ENCODE measurements around the gene PTPN14.

PTPN14 gene

DNA sequence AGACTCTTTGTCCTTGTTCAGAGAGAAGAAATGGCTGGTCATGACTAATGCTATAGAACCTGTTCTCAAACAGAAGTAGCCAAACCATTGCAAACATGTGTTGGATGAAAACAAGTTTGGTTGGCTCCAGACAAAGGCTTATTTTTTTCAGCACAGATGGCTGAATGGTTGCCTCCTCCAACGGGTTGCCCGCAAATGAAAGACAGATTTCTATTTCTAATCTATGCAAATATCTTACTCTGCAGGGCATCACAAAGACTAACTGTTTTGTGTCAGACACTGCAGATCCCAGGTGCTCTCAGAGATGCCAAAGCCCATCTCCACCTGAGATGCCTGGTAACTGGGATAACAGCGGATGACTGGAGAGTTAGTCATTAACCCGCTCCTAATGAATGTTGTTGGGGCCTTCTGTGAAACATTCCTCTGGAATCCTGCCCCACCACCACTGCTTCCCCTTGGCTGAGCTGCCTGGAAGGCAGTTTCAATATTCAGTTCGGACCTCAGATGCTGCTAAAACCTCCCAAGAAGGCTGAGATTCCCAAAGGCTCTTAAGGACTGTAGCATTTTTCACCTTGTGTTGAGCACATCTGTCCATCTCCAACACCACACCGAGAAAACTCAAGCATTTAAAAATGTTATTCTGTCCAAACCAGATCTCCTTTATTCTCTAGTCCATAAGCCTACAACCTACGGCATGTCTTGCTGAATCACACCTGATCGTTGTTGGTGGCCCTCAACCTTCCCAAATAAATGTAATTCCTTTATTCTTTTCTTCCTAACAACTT, 104.4 kb downstream of the PTPN14 start:
- no peak overlapping the region for H3K27ac ChIP-seq (ENCODE audit: low read depth, low read length)
- no peaks in the 10 kb centered on the region for H3K27me3 ChIP-seq (ENCODE audit: control insufficient read depth in 1 of 2, insufficient read depth in 2 of 2, low read length in 2 of 2)
- H3K9me3 ChIP-seq (ENCODE audit: control insufficient read depth in 1 of 2, low read length in 2 of 2) = no peaks in the 10 kb centered on the region
- H3K9ac ChIP-seq (ENCODE audit: low read depth in 1 of 2, low read length in 2 of 2) = no peak overlapping the region
- no peaks in the 10 kb centered on the region for H3K4me1 ChIP-seq (ENCODE audit: control insufficient read depth in 1 of 2, insufficient read depth in 2 of 2, low read length in 2 of 2)
- H3K4me3 ChIP-seq (ENCODE audit: low read depth in 1 of 2, low read length in 2 of 2) = no peak overlapping the region
- H3K36me3 ChIP-seq (ENCODE audit: control insufficient read depth in 1 of 2, insufficient read depth in 2 of 2, low read length in 2 of 2) = no peaks in the 10 kb centered on the region

- Histone ChIP-seq H3K4me3 (ENCODE audit: low read depth in 1 of 2, low read length in 2 of 2) (no peak overlapping the region), H3K9me3 (ENCODE audit: control insufficient read depth in 1 of 2, low read length in 2 of 2) (no peaks in the 10 kb centered on the region), H3K4me1 (ENCODE audit: control insufficient read depth in 1 of 2, insufficient read depth in 2 of 2, low read length in 2 of 2) (no peaks in the 10 kb centered on the region), H3K27me3 (ENCODE audit: control insufficient read depth in 1 of 2, insufficient read depth in 2 of 2, low read length in 2 of 2) (no peaks in the 10 kb centered on the region), H3K27ac (ENCODE audit: low read depth, low read length) (no peak overlapping the region), H3K36me3 (ENCODE audit: control insufficient read depth in 1 of 2, insufficient read depth in 2 of 2, low read length in 2 of 2) (no peaks in the 10 kb centered on the region), H3K9ac (ENCODE audit: low read depth in 1 of 2, low read length in 2 of 2) (no peak overlapping the region)
Measured at GRCh38 chr1:214445831-214446614, 105.4 kb downstream of the PTPN14 start.

- no peak overlapping the region for H3K27ac ChIP-seq (ENCODE audit: low read depth, low read length)
- no peak overlapping the region for H3K9ac ChIP-seq (ENCODE audit: low read depth in 1 of 2, low read length in 2 of 2)
- peaks cover 0 to 6% of the 10 kb centered on the region in 2 donors for H3K4me1 ChIP-seq (ENCODE audit: control insufficient read depth in 1 of 2, insufficient read depth in 2 of 2, low read length in 2 of 2)
- no peaks in the 10 kb centered on the region for H3K36me3 ChIP-seq (ENCODE audit: control insufficient read depth in 1 of 2, insufficient read depth in 2 of 2, low read length in 2 of 2)
- H3K4me3 ChIP-seq (ENCODE audit: low read depth in 1 of 2, low read length in 2 of 2) = no peak overlapping the region
- H3K27me3 ChIP-seq (ENCODE audit: control insufficient read depth in 1 of 2, insufficient read depth in 2 of 2, low read length in 2 of 2) = no peaks in the 10 kb centered on the region
- H3K9me3 ChIP-seq (ENCODE audit: control insufficient read depth in 1 of 2, low read length in 2 of 2) = no peaks in the 10 kb centered on the region
Measured at GRCh38 chr1:214445199-214445598, 106.2 kb downstream of the PTPN14 start.

DNA sequence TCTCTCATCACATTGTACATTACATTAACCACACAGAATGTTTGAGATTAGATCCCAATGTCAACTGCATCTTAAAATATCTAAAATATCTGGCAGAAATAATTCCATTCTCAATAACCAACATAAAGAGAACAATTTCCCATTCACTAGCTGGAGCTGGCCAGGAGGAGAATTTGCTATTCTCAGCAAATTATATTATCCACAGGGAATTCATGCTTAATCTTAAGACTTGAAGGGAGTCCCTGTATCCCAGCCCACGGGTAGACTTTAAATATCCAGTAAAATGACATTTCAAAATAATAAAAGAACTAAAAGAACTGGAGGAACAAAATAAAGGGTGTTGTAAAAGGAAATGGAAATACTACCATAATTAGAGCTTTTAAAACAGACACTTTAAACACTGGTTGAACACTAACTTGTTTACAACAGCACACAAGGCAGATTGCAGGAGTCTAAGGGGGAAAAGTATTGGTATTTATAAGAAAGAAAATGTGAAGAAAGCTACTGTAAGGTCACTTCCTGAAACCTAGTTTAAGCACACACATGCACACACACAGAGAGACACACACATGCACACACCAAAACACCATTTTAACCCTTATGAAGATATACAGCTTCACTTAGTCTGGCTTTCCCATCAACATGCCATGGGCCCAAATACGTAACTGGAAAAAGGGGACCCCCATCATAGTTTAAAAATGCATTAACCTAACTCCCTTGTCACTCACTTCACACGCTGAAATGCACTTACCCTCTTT, 107.0 kb downstream of the PTPN14 start:
- Histone ChIP-seq H3K4me1 (ENCODE audit: control insufficient read depth in 1 of 2, insufficient read depth in 2 of 2, low read length in 2 of 2) (peaks cover 2 to 14% of the 10 kb centered on the region in 2 donors), H3K9me3 (ENCODE audit: control insufficient read depth in 1 of 2, low read length in 2 of 2) (no peaks in the 10 kb centered on the region), H3K27ac (ENCODE audit: low read depth, low read length) (no peak overlapping the region), H3K4me3 (ENCODE audit: low read depth in 1 of 2, low read length in 2 of 2) (no peak overlapping the region), H3K36me3 (ENCODE audit: control insufficient read depth in 1 of 2, insufficient read depth in 2 of 2, low read length in 2 of 2) (no peaks in the 10 kb centered on the region), H3K27me3 (ENCODE audit: control insufficient read depth in 1 of 2, insufficient read depth in 2 of 2, low read length in 2 of 2) (no peaks in the 10 kb centered on the region), H3K9ac (ENCODE audit: low read depth in 1 of 2, low read length in 2 of 2) (no peak overlapping the region)

GRCh38 chr1:214441119-214441518, 110.3 kb downstream of the PTPN14 start:
- Histone ChIP-seq H3K4me3 (ENCODE audit: low read depth in 1 of 2, low read length in 2 of 2) (no peak overlapping the region), H3K36me3 (ENCODE audit: control insufficient read depth in 1 of 2, insufficient read depth in 2 of 2, low read length in 2 of 2) (no peaks in the 10 kb centered on the region), H3K9ac (ENCODE audit: low read depth in 1 of 2, low read length in 2 of 2) (no peak overlapping the region), H3K4me1 (ENCODE audit: control insufficient read depth in 1 of 2, insufficient read depth in 2 of 2, low read length in 2 of 2) (peaks cover 5 to 18% of the 10 kb centered on the region in 2 donors), H3K9me3 (ENCODE audit: control insufficient read depth in 1 of 2, low read length in 2 of 2) (no peaks in the 10 kb centered on the region), H3K27me3 (ENCODE audit: control insufficient read depth in 1 of 2, insufficient read depth in 2 of 2, low read length in 2 of 2) (no peaks in the 10 kb centered on the region), H3K27ac (ENCODE audit: low read depth, low read length) (no peak overlapping the region)

DNA sequence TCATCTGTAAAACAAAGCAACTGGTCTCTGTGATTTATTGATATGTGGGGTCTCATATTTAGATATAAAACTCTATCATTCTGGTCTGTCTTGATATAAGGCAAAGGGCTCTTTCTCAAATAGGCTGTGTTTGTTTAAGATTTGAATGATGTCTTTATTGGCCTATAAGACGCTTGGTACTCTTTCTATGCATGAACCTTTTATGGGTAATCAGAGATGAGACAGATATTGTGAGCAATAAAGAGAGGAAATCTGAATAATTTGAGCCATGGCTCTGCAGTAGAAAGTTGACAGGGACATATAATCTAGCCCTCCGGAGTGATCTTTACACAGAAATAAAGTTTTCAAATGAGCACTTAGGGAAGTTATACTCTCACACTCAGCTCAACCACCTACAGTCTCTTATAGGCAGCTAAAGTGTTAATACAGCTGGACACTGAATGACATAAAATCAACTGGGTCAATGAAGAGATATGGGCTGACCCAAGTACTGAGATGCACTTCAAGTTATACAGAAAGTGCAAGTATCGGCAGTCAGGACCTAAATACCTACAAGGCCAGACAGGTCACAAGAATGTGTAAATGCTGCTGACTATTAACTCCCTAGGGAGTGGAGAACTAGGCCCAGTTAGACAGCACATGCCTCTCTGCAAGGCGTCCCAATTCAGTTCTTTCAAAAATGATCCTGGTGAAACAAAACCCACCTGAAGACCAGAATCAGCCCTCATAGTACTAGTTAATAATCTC, 111.0 kb downstream of the PTPN14 start:
- H3K9ac ChIP-seq (ENCODE audit: low read depth in 1 of 2, low read length in 2 of 2) = no peak overlapping the region
- H3K27me3 ChIP-seq (ENCODE audit: control insufficient read depth in 1 of 2, insufficient read depth in 2 of 2, low read length in 2 of 2) = no peaks in the 10 kb centered on the region
- no peak overlapping the region for H3K4me3 ChIP-seq (ENCODE audit: low read depth in 1 of 2, low read length in 2 of 2)
- no peak overlapping the region for H3K27ac ChIP-seq (ENCODE audit: low read depth, low read length)
- H3K36me3 ChIP-seq (ENCODE audit: control insufficient read depth in 1 of 2, insufficient read depth in 2 of 2, low read length in 2 of 2) = no peaks in the 10 kb centered on the region
- peaks cover 5 to 18% of the 10 kb centered on the region in 2 donors for H3K4me1 ChIP-seq (ENCODE audit: control insufficient read depth in 1 of 2, insufficient read depth in 2 of 2, low read length in 2 of 2)
- no peaks in the 10 kb centered on the region for H3K9me3 ChIP-seq (ENCODE audit: control insufficient read depth in 1 of 2, low read length in 2 of 2)

GRCh38 chr1:214439352-214440119, 111.9 kb downstream of the PTPN14 start:
- H3K4me1 ChIP-seq (ENCODE audit: control insufficient read depth in 1 of 2, insufficient read depth in 2 of 2, low read length in 2 of 2) = peaks cover 5 to 18% of the 10 kb centered on the region in 2 donors

DNA sequence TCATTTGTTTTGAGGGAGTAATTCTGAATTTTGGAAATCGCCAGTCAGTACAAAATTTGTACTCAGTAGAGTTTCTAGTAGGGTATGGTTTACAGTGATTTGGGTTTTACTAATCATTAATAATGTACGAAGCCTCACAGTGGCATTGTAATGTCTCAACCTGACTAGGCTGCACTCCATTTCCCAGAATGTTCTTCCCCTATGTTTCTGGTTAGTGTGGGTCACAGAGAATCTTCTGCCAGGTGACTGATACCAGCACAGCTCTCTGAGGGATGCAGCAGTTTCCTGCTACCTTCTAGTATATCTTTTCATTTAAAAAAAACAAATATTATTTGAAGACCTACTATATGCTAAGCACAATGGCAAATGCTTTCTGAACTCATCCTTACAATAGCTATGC, 112.9 kb downstream of the PTPN14 start:
- H3K27me3 ChIP-seq (ENCODE audit: control insufficient read depth in 1 of 2, insufficient read depth in 2 of 2, low read length in 2 of 2) = no peaks in the 10 kb centered on the region
- no peaks in the 10 kb centered on the region for H3K9me3 ChIP-seq (ENCODE audit: control insufficient read depth in 1 of 2, low read length in 2 of 2)
- H3K9ac ChIP-seq (ENCODE audit: low read depth in 1 of 2, low read length in 2 of 2) = no peak overlapping the region
- H3K36me3 ChIP-seq (ENCODE audit: control insufficient read depth in 1 of 2, insufficient read depth in 2 of 2, low read length in 2 of 2) = no peaks in the 10 kb centered on the region
- H3K27ac ChIP-seq (ENCODE audit: low read depth, low read length) = no peak overlapping the region
- peaks cover 5 to 18% of the 10 kb centered on the region in 2 donors for H3K4me1 ChIP-seq (ENCODE audit: control insufficient read depth in 1 of 2, insufficient read depth in 2 of 2, low read length in 2 of 2)
- H3K4me3 ChIP-seq (ENCODE audit: low read depth in 1 of 2, low read length in 2 of 2) = no peak overlapping the region

More at GRCh38 chr1:214439352-214440119, 111.9 kb downstream of the PTPN14 start:
- Histone ChIP-seq H3K9me3 (ENCODE audit: control insufficient read depth in 1 of 2, low read length in 2 of 2) (no peaks in the 10 kb centered on the region), H3K9ac (ENCODE audit: low read depth in 1 of 2, low read length in 2 of 2) (no peak overlapping the region), H3K27me3 (ENCODE audit: control insufficient read depth in 1 of 2, insufficient read depth in 2 of 2, low read length in 2 of 2) (no peaks in the 10 kb centered on the region), H3K27ac (ENCODE audit: low read depth, low read length) (no peak overlapping the region), H3K36me3 (ENCODE audit: control insufficient read depth in 1 of 2, insufficient read depth in 2 of 2, low read length in 2 of 2) (no peaks in the 10 kb centered on the region), H3K4me3 (ENCODE audit: low read depth in 1 of 2, low read length in 2 of 2) (peak overlapping the region; percentile 41 to 46)

DNA sequence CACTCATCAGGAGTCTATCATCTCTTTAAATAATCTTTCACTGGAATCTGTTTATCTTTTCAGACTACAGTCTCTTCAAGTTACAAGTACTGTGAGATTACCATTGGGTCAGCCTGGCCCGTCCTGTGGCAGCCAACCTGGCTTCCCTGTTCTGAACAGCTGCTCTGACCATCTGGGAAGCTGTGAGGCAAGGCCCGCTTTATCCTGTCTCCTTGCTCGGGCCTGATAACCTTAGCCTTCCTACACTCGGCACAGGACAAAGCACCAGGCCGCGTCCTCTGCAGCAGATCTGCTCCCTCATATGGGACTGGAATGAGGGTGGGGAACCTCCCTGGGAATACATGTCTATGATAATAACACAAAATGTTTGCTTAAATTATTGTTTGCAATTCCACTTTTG, 113.3 kb downstream of the PTPN14 start:
- Histone ChIP-seq H3K4me1 (ENCODE audit: control insufficient read depth in 1 of 2, insufficient read depth in 2 of 2, low read length in 2 of 2) (peaks cover 5 to 18% of the 10 kb centered on the region in 2 donors), H3K9me3 (ENCODE audit: control insufficient read depth in 1 of 2, low read length in 2 of 2) (no peaks in the 10 kb centered on the region), H3K36me3 (ENCODE audit: control insufficient read depth in 1 of 2, insufficient read depth in 2 of 2, low read length in 2 of 2) (no peaks in the 10 kb centered on the region), H3K9ac (ENCODE audit: low read depth in 1 of 2, low read length in 2 of 2) (no peak overlapping the region), H3K27ac (ENCODE audit: low read depth, low read length) (no peak overlapping the region), H3K27me3 (ENCODE audit: control insufficient read depth in 1 of 2, insufficient read depth in 2 of 2, low read length in 2 of 2) (no peaks in the 10 kb centered on the region), H3K4me3 (ENCODE audit: low read depth in 1 of 2, low read length in 2 of 2) (no peak overlapping the region)
